SK-N-SH (cell line): Measurements from ENCODE around the gene TNRC6B. TPM values are rescaled to one million over a fixed set of nuclear protein-coding genes. Genes with fewer than 3 reads are reported as not detected.

Source experiments
- CTCF ChIA-PET: fragments of 300-600, 350-600 bp; formaldehyde crosslinking; extraction: SDS; loops from one replicate; lab custom pipeline; 2021; lab: Yijun Ruan, JAX
- POLR2A ChIA-PET: fragments of 350-600 bp; sonication (Branson Sonifier 250); formaldehyde crosslinking; extraction: SDS; loops from one replicate; lab custom pipeline; 2020; ENCODE audit warnings: antibody characterized with exemption, inconsistent platforms; lab: Yijun Ruan, JAX
- DNase-seq: peaks from one replicate; pipeline ENCODE4 v3.0.0; 2012
- H2AFZ ChIP-seq: fragments of 200-600 bp; sonication (generic); 2 replicates; pipeline ENCODE4 v1.8.1; 2016; ENCODE audit warnings: antibody characterized with exemption, mild to moderate bottlenecking, low read depth
- H3F3A ChIP-seq: fragments of 200-600 bp; sonication (generic); replicated peaks from 2 replicates; pipeline ENCODE3; 2016; ENCODE audit warnings: antibody characterized with exemption, mild to moderate bottlenecking; ENCODE audit not compliant: insufficient read depth
- H3K27ac ChIP-seq, 2 experiments: fragments of 200-500 bp in 1 of 2; fragments of 200-600 bp in 1 of 2; sonication (Bioruptor generic) in 1 of 2; sonication (generic), shearing (Covaris generic) in 1 of 2; 2 replicates each; pipeline versions ENCODE4 v1.5.1 to v1.6.1; 2014 to 2016; ENCODE audit warnings: low read depth in 2 of 2, inconsistent platforms in 1 of 2, low read length in 1 of 2, mild to moderate bottlenecking in 1 of 2, mixed read lengths in 1 of 2
- H3K27me3 ChIP-seq: fragments of 200-600 bp; sonication (generic), shearing (Covaris generic); 2 replicates; pipeline ENCODE4 v1.6.1; 2016; ENCODE audit warnings: mixed run types; ENCODE audit not compliant: insufficient read depth
- H3K36me3 ChIP-seq, 2 experiments: fragments of 200-500 bp in 1 of 2; fragments of 200-600 bp in 1 of 2; sonication (Bioruptor generic) in 1 of 2; sonication (generic) in 1 of 2; replicated peaks in 1 of 2; 2 replicates each; pipeline versions ENCODE3 to v1.5.1; 2014 to 2016; ENCODE audit warnings: low read length in 1 of 2, mild to moderate bottlenecking in 1 of 2; ENCODE audit not compliant: insufficient read depth in 2 of 2, control insufficient read depth in 1 of 2
- H3K4me1 ChIP-seq, 2 experiments: fragments of 200-500 bp in 1 of 2; fragments of 200-600 bp in 1 of 2; sonication (Bioruptor generic) in 1 of 2; sonication (generic), shearing (Covaris generic) in 1 of 2; 2 replicates each; pipeline versions ENCODE4 v1.5.1 to v1.6.1; 2014 to 2016; ENCODE audit warnings: low read depth in 1 of 2, low read length in 1 of 2, mixed run types in 1 of 2; ENCODE audit not compliant: insufficient read depth in 2 of 2, control insufficient read depth in 1 of 2
- H3K4me2 ChIP-seq: fragments of 200-600 bp; sonication (generic), shearing (Covaris generic); 2 replicates; pipeline ENCODE4 v1.6.1; 2017; ENCODE audit warnings: mixed run types
- H3K4me3 ChIP-seq, 2 experiments: fragments of 200-500 bp in 1 of 2; fragments of 200-600 bp in 1 of 2; sonication (Bioruptor generic) in 1 of 2; sonication (generic), shearing (Covaris generic) in 1 of 2; 2 replicates each; pipeline versions ENCODE4 v1.5.1 to v1.8.1; 2014 to 2016; ENCODE audit warnings: low read depth in 2 of 2, inconsistent platforms in 1 of 2, low read length in 1 of 2, mild to moderate bottlenecking in 1 of 2, mixed read lengths in 1 of 2, moderate library complexity in 1 of 2
- H3K79me2 ChIP-seq: fragments of 200-600 bp; sonication (generic); 2 replicates; pipeline ENCODE4 v1.8.1; 2017; ENCODE audit warnings: mild to moderate bottlenecking; ENCODE audit not compliant: insufficient read depth
- H3K9ac ChIP-seq: fragments of 200-600 bp; sonication (generic); 2 replicates; pipeline ENCODE4 v1.6.1; 2017; ENCODE audit warnings: mixed run types
- H3K9me2 ChIP-seq: fragments of 200-600 bp; sonication (generic); 2 replicates; pipeline ENCODE4 v1.6.1; 2017; ENCODE audit warnings: mixed run types
- H3K9me3 ChIP-seq: fragments of 200-600 bp; sonication (generic); 2 replicates; pipeline ENCODE4 v1.6.1; 2017; ENCODE audit warnings: mixed run types, mild to moderate bottlenecking, moderate library complexity
- H4K20me1 ChIP-seq: fragments of 200-600 bp; sonication (generic); 2 replicates; pipeline ENCODE4 v1.6.1; 2017; ENCODE audit warnings: mild to moderate bottlenecking, mixed run types; ENCODE audit not compliant: insufficient read depth
- CTCF ChIP-seq: fragments of 200-600 bp; sonication (generic); IDR thresholded peaks from 2 replicates; pipeline ENCODE4 v1.6.1; 2017; ENCODE audit warnings: antibody characterized with exemption, mild to moderate bottlenecking, moderate library complexity
- FOXJ3 ChIP-seq: sonication (generic); formaldehyde crosslinking; IDR thresholded peaks from 2 replicates; pipeline ENCODE4 v1.5.1; 2020; ENCODE audit warnings: mild to moderate bottlenecking, missing genetic modification reagents
- GABPA ChIP-seq: IDR thresholded peaks from 2 replicates; pipeline ENCODE4 v1.4.0; 2012; ENCODE audit warnings: low read depth, mild to moderate bottlenecking
- GATA2 ChIP-seq: sonication (generic); formaldehyde crosslinking; IDR thresholded peaks from 2 replicates; pipeline ENCODE4 v1.5.0; 2020; ENCODE audit warnings: mild to moderate bottlenecking, missing genetic modification reagents
- JUND ChIP-seq: IDR thresholded peaks from 2 replicates; pipeline ENCODE4 v1.4.0; 2012
- MAX ChIP-seq: IDR thresholded peaks from 2 replicates; pipeline ENCODE4 v1.4.0; 2012; ENCODE audit warnings: low read depth
- MEF2A ChIP-seq: IDR thresholded peaks from 2 replicates; pipeline ENCODE4 v1.4.0; 2012; ENCODE audit warnings: low read depth, borderline replicate concordance
- MXI1 ChIP-seq: IDR thresholded peaks from 2 replicates; pipeline ENCODE4 v1.6.1; 2012; ENCODE audit warnings: mild to moderate bottlenecking, low read depth, low read length, improper control_type of control experiment
- NRF1 ChIP-seq: IDR thresholded peaks from 2 replicates; pipeline ENCODE4 v1.6.1; 2012; ENCODE audit warnings: low read depth, mild to moderate bottlenecking, low read length
- POLR2AphosphoS5 ChIP-seq: IDR thresholded peaks from 2 replicates; pipeline ENCODE4 v1.6.1; 2012; ENCODE audit warnings: low read depth, low read length
- RFX5 ChIP-seq: IDR thresholded peaks from 2 replicates; pipeline ENCODE4 v1.6.1; 2012; ENCODE audit warnings: mild to moderate bottlenecking, improper control_type of control experiment, low read length
- RXRA ChIP-seq: IDR thresholded peaks from 2 replicates; pipeline ENCODE4 v1.4.0; 2012; ENCODE audit warnings: low read depth, mild to moderate bottlenecking, borderline replicate concordance
- SIN3A ChIP-seq: IDR thresholded peaks from 2 replicates; pipeline ENCODE4 v1.6.1; 2012; ENCODE audit warnings: low read depth, mild to moderate bottlenecking, low read length, moderate library complexity, borderline replicate concordance
- SMC3 ChIP-seq: IDR thresholded peaks from 2 replicates; pipeline ENCODE4 v1.6.1; 2012; ENCODE audit warnings: low read depth, low read length, improper control_type of control experiment
- USF2 ChIP-seq: fragments of 150-350 bp; IDR thresholded peaks from 2 replicates; pipeline ENCODE4 v1.6.1; 2017; ENCODE audit warnings: antibody characterized with exemption, low read length, low read depth, borderline replicate concordance
- YY1 ChIP-seq: IDR thresholded peaks from 2 replicates; pipeline ENCODE4 v1.4.0; 2012; ENCODE audit warnings: low read depth, mild to moderate bottlenecking
- ZBTB33 ChIP-seq: IDR thresholded peaks from 2 replicates; pipeline ENCODE4 v1.4.0; 2012; ENCODE audit warnings: low read depth, borderline replicate concordance
- WGBS: methylation state at CpG from one replicate; pipeline ENCODE4 v1.1.6; 2017; ENCODE audit warnings: low lambda C conversion rate; 5-methylcytosine and 5-hydroxymethylcytosine counted together
- polyA plus RNA-seq, 3 experiments: library from polyadenylated mRNA; depleted of rRNA; stranded (reverse); fragments of >200 nt; gene quantifications; 2 replicates each; pipeline ENCODE4 v1.2.3, GENCODE V29; 2012

Gene TNRC6B
- polyA plus RNA-seq, 1 of the 3 experiments (the other 2 are of a cell fraction): 1.2 TPM

- DNase-seq: no peak
- ChIA-PET CTCF (no interaction called here), POLR2A (no interaction called here)
- Histone ChIP-seq H2AFZ (no peak overlapping the region), H3K4me1 (peaks cover 7 to 11% of the 10 kb centered on the region in 2 experiments; a peak in 3 of 4 replicates), H3K4me2 (no peak overlapping the region), H3F3A (peaks cover 9% of the 10 kb centered on the region), H3K36me3 (no peaks in the 10 kb centered on the region), H3K4me3 (no peak overlapping the region), H3K27me3 (no peaks in the 10 kb centered on the region), H3K79me2 (peaks cover 52% of the 10 kb centered on the region), H3K9ac (no peak overlapping the region), H4K20me1 (no peaks in the 10 kb centered on the region), H3K27ac (no peak overlapping the region), H3K9me2 (no peaks in the 10 kb centered on the region), H3K9me3 (no peaks in the 10 kb centered on the region)
- no peak for TF ChIP-seq GABPA
- TF ChIP-seq SMC3: no peak
- TF ChIP-seq NRF1: no peak
- TF ChIP-seq MEF2A: no peak
- no peak for TF ChIP-seq MXI1
- no peak for TF ChIP-seq YY1
- TF ChIP-seq SIN3A: no peak
- TF ChIP-seq JUND: no peak
- TF ChIP-seq CTCF: no peak
- TF ChIP-seq RXRA: no peak
- TF ChIP-seq MAX: no peak
- TF ChIP-seq ZBTB33: no peak
- WGBS: 100% methylated on average over 1 of the region's 4 CpGs
Observed at GRCh38 chr22:40237241-40237640, 59.5 kb downstream of the TNRC6B start.

GRCh38 chr22:40237788-40238424, 60.2 kb downstream of the TNRC6B start:
- ChIA-PET CTCF (no interaction called here), POLR2A (no interaction called here)
- no peaks in the 10 kb centered on the region for H3K27me3 ChIP-seq
- no peaks in the 10 kb centered on the region for H3K9me3 ChIP-seq
- no peak overlapping the region for H2AFZ ChIP-seq
- no peak for DNase-seq
- H3F3A ChIP-seq: peaks cover 9% of the 10 kb centered on the region
- H3K79me2 ChIP-seq: peaks cover 58% of the 10 kb centered on the region
- TF ChIP-seq GATA2 (CRISPR knock-in tag): no peak
- no peak for TF ChIP-seq FOXJ3
- TF ChIP-seq JUND: no peak
- no peak for TF ChIP-seq RFX5
- no peak for TF ChIP-seq SMC3
- TF ChIP-seq USF2: no peak
- no peak for TF ChIP-seq POLR2AphosphoS5
- TF ChIP-seq CTCF: no peak
- no peak for TF ChIP-seq MEF2A
- no peaks in the 10 kb centered on the region for H3K9me2 ChIP-seq
- H3K4me2 ChIP-seq: no peak overlapping the region
- no peaks in the 10 kb centered on the region for H3K36me3 ChIP-seq
- H4K20me1 ChIP-seq: no peaks in the 10 kb centered on the region
- no peak overlapping the region for H3K4me3 ChIP-seq
- no peak overlapping the region for H3K9ac ChIP-seq
- peaks cover 7 to 11% of the 10 kb centered on the region in 2 experiments; a peak in 3 of 4 replicates for H3K4me1 ChIP-seq
- H3K27ac ChIP-seq: no peak overlapping the region
- 93% methylated on average over 9 of the region's 13 CpGs for WGBS
